MV-4-11 (cell line): ENCODE results near the gene DOCK2.
"Not testable (repeated sequence)": the region's sequence is repeated elsewhere in the genome, so short reads cannot be mapped to it uniquely, and the experiment has no call there.

Source experiments
- DNase-seq: peaks from one replicate; lab custom pipeline; 2025; lab: John Stamatoyannopoulos, UW

The DOCK2 gene

GRCh38 chr5:169637549-169638121, 560 bp downstream of the DOCK2 start:
- peak; percentile 72 for DNase-seq

GRCh38 chr5:169641253-169641652, 4.2 kb downstream of the DOCK2 start:
- no peak for DNase-seq

- DNase-seq: no peak
Measured at GRCh38 chr5:169646856-169647255, 9.8 kb downstream of the DOCK2 start.

- DNase-seq: peak; percentile 85
Measured at GRCh38 chr5:169647566-169647965, 10.5 kb downstream of the DOCK2 start.

GRCh38 chr5:169648725-169649310, 11.7 kb downstream of the DOCK2 start:
- DNase-seq: no peak

GRCh38 chr5:169649486-169649885, 12.4 kb downstream of the DOCK2 start:
- peak; percentile 31 for DNase-seq

- peak; percentile 75 for DNase-seq
Measured at GRCh38 chr5:169650701-169651331, 13.7 kb downstream of the DOCK2 start.

- no peak for DNase-seq
Measured at GRCh38 chr5:169651526-169651925, 14.5 kb downstream of the DOCK2 start.

- no peak for DNase-seq
Measured at GRCh38 chr5:169652057-169652456, 15.0 kb downstream of the DOCK2 start.

- peak; percentile 28 for DNase-seq
Measured at GRCh38 chr5:169653091-169653490, 16.0 kb downstream of the DOCK2 start.

GRCh38 chr5:169655353-169655752, 18.3 kb downstream of the DOCK2 start:
- peak; percentile 77 for DNase-seq

- DNase-seq: peak; percentile 62
Measured at GRCh38 chr5:169656125-169656901, 19.2 kb downstream of the DOCK2 start.

- no peak for DNase-seq
Measured at GRCh38 chr5:169657127-169657526, 20.1 kb downstream of the DOCK2 start.

GRCh38 chr5:169662451-169662850, 25.4 kb downstream of the DOCK2 start:
- DNase-seq: not testable (repeated sequence)

GRCh38 chr5:169663537-169663936, 26.5 kb downstream of the DOCK2 start:
- DNase-seq: no peak

GRCh38 chr5:169666365-169666764, 29.3 kb downstream of the DOCK2 start:
- no peak for DNase-seq

- DNase-seq: no peak
Measured at GRCh38 chr5:169667896-169668674, 31.0 kb downstream of the DOCK2 start.

GRCh38 chr5:169668732-169669131, 31.7 kb downstream of the DOCK2 start:
- DNase-seq: no peak

- no peak for DNase-seq
Measured at GRCh38 chr5:169670769-169671525, 33.9 kb downstream of the DOCK2 start.

- DNase-seq: no peak
Measured at GRCh38 chr5:169682026-169682425, 45.0 kb downstream of the DOCK2 start.

GRCh38 chr5:169686137-169686536, 49.1 kb downstream of the DOCK2 start:
- no peak for DNase-seq
